NCI-H2196 treated with DMSO at 0.1 percent for 48 hours (cell line): ENCODE results near the gene FUOM.
"Not testable (repeated sequence)": the region's sequence is repeated elsewhere in the genome, so short reads cannot be mapped to it uniquely, and the experiment has no call there.

Experiments used
- DNase-seq: peaks from one replicate; lab custom pipeline; 2025; ENCODE audit not compliant: unreplicated experiment; lab: John Stamatoyannopoulos, UW

Gene FUOM

GRCh38 chr10:133388973-133389818 is 31.4 kb upstream of the FUOM start:
- DNase-seq, result no peak

- no peak for DNase-seq
These were observed 30.6 kb upstream of the FUOM start for GRCh38 chr10:133388236-133388972.

- DNase-seq, result not testable (repeated sequence)
These were observed 29.1 kb upstream of the FUOM start for GRCh38 chr10:133386951-133387350.

GRCh38 chr10:133385214-133385613 is 27.4 kb upstream of the FUOM start:
- DNase-seq, result no peak

- no peak for DNase-seq
These were observed 26.3 kb upstream of the FUOM start for GRCh38 chr10:133384071-133384470.

- no peak for DNase-seq
These were observed 25.7 kb upstream of the FUOM start for GRCh38 chr10:133383551-133383950.

GRCh38 chr10:133381036-133381435 is 23.2 kb upstream of the FUOM start:
- no peak for DNase-seq

- DNase-seq, result no peak
These were observed 22.2 kb upstream of the FUOM start for GRCh38 chr10:133379801-133380666.

- DNase-seq, result no peak
These were observed 21.5 kb upstream of the FUOM start, which contains the start of gene PAOX for GRCh38 chr10:133379152-133379800. PAOX (plus strand) TSS chr10:133379262; CDS start chr10:133379317, 55 bp downstream.

GRCh38 chr10:133378251-133379096 is 20.7 kb upstream of the FUOM start:
- DNase-seq, result no peak

- DNase-seq, result no peak
These were observed 20.0 kb upstream of the FUOM start for GRCh38 chr10:133377818-133378250.

GRCh38 chr10:133377025-133377817 is 19.4 kb upstream of the FUOM start:
- DNase-seq, result no peak

GRCh38 chr10:133376183-133376582 is 18.4 kb upstream of the FUOM start:
- DNase-seq, result not testable (repeated sequence)

GRCh38 chr10:133375357-133376115 is 17.7 kb upstream of the FUOM start:
- no peak for DNase-seq

- DNase-seq, result peak; percentile 39
These were observed 15.6 kb upstream of the FUOM start, which contains the start of gene ECHS1 for GRCh38 chr10:133373174-133374090. ECHS1 (minus strand) TSS chr10:133373354; CDS start chr10:133373333, 21 bp downstream.

GRCh38 chr10:133372507-133372906 is 14.7 kb upstream of the FUOM start:
- DNase-seq, result no peak
